HG03045 (cell line): ENCODE results near the gene TSSK3.
A peak's percentile ranks its signal among the peaks of the same experiment; 100 is the strongest.

Experiments used
- ATAC-seq: cut with Tn5 transposase; IDR thresholded peaks from one replicate; pipeline ENCODE4 v1.9.1; 2021; ENCODE audit warnings: mild to moderate bottlenecking, moderate library complexity; ENCODE audit not compliant: unreplicated experiment

The TSSK3 gene, protein sequence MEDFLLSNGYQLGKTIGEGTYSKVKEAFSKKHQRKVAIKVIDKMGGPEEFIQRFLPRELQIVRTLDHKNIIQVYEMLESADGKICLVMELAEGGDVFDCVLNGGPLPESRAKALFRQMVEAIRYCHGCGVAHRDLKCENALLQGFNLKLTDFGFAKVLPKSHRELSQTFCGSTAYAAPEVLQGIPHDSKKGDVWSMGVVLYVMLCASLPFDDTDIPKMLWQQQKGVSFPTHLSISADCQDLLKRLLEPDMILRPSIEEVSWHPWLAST

DNA sequence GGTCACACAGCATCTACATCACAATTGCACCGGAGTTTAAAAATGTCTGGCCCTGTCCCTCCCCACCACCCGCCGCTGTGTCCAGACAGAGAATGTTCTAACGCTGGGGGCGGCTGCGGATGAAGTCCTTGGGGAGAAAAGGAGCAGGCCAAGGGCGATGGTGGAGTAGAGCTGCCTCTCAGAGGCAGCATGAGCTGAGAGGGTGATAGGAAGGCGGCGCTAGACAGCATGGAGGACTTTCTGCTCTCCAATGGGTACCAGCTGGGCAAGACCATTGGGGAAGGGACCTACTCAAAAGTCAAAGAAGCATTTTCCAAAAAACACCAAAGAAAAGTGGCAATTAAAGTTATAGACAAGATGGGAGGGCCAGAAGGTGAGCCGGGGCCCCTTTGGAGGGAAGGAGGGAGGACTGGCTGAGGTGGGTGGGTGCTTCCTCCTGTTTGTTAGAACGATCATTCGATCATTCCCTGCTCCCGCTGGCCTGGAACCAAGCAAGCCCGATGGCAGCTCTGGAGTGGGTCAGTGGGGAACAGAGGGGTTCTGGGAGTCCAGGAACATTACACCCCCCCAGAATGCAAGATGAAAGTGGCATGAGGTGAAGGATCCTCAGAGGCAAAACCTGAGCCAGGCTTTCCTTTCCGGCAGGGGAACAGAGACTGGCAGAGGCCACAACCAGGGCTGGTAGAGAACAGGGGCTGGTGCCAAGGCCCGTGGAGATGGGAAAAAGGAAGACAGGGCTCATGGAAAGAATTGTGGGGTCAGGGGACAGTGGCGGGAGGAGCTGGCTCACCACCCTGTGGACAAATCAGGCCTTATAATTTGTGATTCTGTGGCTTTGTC is at the start of gene TSSK3, which contains the start of gene FAM229A:
TSS of gene TSSK3 (plus strand) at position 66 of the 840 bp plus-strand sequence. CDS start at position 229, 163 bp downstream.
TSS of gene FAM229A (minus strand) at position 12 of the 840 bp plus-strand sequence. CDS start 394 bp downstream, outside the sequence.
- ATAC-seq, result no peak

DNA sequence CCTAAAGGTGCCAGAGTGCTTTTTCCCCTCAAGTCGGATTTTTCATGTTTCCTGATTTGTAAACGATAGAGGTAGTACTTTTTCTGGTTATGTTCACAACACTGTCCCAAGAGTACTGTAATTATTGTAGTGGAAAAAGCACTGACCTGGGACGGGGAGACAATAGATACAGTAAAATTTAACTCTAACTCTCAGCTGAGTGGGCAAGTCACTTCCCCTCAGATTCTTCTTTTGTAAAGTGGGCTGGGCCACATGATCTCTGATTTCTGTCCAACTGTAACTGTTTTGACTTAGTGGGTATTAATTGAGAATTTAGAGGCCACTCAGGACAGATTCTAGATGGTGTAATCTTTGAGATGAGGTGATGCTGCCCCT is 45.4 kb upstream of the TSSK3 start:
- ATAC-seq, result no peak

DNA sequence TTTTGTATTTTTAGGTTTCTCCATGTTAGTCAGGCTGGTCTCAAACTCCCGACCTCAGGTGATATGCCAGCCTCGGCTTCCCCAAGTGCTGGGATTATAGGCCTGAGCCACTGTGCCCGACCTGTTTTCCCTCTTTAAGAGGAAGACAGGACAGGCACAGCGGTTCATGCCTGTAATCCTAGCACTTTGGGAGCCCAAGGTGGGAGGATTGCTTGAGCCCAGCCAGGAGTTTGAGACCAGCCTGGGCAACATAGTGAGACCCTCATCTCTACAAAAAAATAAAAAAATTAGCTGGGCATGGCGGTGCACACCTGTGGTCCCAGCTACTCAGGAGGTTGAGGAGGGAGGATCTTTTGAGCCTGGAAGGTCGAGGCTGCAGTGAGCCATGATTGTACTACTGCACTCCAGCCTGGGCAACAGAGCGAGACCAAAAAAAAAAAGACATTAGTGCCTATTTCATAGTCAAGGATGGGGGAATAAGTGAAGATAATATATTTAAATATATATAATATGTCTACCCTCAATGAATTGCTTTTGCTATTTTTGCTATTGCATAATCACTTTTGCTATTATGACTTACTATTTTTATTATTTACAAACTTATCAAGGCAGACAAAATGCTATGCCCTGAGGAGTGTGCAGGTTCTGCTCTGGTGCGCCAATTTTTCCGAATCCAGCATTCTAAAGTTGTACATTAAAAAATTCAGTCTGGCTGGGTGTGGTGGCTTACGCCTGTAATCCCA is 44.0 kb upstream of the TSSK3 start:
- no peak for ATAC-seq

DNA sequence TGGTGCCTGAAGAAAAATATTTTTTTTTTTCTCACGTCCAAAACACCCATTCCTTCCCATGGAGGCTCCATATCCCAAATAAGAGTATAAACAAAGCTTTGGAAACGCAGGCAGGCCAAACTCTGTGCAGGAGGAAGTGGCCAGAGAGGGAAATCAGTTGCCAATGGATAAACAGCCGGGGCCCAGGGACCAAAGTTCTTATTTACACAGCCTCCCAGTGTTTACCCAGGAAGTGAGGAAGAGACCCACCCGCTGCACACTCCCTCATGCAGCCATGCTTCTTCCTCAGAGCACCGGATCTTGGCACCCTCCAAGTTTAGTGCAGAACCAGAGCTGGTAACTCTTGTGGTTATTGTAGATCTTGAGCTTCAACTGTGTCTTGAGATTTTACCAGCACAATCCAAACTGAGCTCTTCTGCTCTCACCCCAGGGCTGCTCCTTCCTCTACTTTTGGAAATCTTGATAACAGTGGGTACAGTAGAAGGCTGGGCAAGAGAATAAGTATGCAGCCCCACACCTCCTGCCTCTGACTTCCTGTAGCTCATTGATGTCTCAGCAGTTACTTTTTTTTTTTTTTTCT is 40.5 kb upstream of the TSSK3 start:
- ATAC-seq, result no peak

DNA sequence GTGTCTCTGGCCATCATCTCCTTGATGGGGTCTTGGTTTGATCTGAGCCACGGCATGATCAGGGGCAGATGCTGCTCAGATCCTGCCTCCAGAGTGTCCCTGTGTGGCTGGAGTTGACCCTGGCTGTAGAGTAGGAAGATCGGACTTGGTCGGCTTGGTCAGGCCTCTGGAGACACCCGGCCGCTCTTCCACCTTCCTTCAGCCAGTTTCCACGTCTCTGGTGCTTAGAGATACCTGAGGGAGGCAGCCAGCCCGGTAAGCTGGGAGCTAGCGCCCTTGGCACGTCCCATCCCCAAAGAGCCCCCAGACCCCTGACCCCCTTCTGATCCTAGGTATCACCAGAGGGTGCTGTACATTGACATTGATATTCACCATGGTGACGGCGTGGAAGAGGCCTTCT is 35.1 kb upstream of the TSSK3 start:
- ATAC-seq, result no peak

DNA sequence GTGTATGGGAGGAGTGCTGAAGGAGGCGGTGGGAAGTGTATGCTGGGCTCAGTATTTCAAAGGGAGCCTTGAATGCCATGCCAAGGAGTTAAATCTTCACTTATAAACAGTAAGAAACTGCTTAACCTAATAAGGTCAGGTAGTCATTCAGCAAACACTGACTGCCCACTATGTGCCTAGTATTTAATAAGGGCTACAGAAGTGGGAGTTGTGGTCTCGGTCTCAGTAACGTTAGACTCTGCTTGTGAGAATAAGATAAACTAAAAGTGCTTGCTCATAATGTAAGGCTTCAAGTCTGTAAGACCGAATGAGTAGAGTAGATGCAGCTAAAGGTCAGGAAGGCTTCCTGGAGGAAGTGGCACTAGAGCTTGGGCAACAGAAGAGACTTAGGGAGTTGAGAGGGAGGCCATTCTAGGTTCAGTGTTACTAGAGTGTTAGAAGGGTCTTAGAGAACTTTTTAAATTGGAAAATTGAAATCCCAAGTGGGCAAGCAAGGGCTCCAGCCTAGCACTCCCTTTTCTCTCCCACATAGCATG is 32.3 kb upstream of the TSSK3 start:
- ATAC-seq, result no peak

DNA sequence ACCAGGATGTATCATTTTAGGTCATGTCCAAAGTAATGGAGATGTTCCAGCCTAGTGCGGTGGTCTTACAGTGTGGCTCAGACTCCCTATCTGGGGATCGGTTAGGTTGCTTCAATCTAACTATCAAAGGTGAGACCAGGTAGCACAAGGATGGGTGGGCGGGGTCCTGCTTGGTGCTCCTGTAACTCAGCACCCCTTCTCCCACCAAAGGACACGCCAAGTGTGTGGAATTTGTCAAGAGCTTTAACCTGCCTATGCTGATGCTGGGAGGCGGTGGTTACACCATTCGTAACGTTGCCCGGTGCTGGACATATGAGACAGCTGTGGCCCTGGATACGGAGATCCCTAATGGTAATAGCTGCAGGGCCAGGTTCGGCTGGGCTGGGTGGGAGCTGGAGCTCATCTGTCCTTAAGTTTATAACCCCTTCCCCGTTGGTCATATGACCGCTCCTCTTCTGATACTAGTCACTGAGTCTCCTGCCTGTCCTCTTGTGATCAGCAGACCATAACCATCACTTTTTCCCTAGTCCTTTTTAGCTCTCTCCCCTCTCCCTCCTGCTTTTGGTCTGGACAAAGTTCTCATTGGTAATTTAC is 31.7 kb upstream of the TSSK3 start:
- no peak for ATAC-seq

DNA sequence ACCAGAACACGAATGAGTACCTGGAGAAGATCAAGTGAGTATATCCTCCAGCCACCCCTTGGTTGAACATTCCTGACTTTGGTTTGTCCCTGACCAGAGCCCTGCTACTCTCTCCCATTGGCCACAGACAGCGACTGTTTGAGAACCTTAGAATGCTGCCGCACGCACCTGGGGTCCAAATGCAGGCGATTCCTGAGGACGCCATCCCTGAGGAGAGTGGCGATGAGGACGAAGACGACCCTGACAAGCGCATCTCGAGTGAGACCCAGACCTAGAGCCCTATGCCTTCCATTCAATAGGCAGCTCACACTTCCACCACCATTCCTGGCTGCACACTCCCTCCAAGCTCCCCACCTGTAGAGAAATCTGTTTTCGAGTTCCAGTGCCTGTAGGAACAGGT is 30.8 kb upstream of the TSSK3 start:
- ATAC-seq, result no peak

DNA sequence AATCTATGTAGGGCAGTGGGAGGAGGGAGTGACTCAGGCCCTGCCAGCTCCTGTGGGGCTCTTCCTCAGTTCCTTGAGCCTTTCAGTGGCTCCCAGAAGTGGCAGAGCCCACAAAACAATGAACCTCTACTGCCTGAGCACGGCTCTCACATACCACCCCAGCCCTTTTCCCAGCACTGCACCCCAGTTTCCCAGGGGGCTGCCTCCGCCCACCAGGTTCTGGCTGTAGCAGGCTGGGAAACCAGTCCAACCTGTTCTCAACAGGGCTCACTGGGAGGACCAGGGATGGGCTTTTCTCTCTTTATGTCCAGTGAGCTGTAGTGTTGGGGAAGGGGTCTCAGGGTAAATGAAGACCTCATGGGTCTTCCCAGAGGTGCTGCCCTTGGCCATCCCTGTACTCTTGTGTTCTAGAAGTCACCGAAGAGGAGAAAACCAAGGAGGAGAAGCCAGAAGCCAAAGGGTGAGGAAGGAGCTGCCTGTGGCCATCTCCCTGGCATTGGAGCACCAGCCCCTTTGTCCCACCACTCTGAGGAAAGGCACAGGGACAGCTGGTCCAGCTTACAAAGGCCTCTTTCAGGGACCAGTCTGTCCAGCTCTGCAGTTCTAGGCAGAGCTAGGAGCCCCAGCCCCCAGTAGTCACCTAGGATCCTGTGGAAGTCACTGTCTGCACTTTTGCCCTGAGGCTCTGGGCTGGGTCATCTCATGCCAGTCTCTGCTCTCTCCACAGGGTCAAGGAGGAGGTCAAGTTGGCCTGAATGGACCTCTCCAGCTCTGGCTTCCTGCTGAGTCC is 29.9 kb upstream of the TSSK3 start:
- no peak for ATAC-seq

DNA sequence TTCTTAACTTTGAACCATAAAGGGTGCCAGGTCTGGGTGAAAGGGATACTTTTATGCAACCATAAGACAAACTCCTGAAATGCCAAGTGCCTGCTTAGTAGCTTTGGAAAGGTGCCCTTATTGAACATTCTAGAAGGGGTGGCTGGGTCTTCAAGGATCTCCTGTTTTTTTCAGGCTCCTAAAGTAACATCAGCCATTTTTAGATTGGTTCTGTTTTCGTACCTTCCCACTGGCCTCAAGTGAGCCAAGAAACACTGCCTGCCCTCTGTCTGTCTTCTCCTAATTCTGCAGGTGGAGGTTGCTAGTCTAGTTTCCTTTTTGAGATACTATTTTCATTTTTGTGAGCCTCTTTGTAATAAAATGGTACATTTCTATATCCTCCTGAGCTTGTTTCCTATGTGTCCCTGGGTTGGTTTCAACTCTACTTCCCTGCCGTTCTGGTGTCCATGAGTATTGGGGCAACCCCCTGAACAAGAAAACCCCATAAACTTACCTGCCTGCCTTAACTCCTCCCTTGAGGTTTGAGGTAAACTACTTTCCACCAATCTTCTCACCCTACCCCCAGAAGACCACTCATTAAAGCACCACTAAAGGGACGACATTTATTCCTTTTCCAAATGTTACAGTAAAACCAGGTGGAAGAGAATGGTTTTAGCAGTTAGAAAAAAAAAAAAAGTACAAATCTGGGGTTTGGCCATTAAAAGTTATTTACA is 28.9 kb upstream of the TSSK3 start:
- no peak for ATAC-seq

DNA sequence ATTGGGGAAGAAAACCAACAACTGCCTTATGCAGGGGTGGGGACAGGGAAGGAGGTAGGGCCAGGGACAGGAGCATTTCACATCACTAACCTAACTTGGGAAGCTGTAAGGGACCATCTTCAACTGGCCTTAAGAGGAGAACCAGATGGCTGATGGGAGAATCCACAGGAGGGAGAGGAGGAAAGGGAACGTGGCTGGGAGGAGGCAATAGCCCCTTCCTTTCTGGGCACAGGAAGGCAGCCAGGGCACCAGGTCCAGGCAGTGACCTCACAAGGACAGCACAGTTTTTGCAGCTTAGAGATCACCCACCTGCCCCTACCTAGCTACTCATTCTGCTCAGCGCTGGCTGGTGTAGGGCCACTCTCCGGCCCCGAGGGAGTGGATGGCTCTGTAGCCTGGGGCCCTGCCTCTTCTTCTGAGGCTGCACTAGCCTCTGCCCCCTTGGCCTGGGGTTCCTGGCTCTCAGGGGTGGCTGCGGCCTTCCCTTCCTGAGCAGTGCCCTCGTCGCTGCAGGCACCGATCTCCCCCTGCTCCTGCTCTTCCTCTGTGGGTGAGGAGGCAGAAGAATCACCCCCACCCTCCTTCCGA is 28.0 kb upstream of the TSSK3 start:
- ATAC-seq, result no peak

DNA sequence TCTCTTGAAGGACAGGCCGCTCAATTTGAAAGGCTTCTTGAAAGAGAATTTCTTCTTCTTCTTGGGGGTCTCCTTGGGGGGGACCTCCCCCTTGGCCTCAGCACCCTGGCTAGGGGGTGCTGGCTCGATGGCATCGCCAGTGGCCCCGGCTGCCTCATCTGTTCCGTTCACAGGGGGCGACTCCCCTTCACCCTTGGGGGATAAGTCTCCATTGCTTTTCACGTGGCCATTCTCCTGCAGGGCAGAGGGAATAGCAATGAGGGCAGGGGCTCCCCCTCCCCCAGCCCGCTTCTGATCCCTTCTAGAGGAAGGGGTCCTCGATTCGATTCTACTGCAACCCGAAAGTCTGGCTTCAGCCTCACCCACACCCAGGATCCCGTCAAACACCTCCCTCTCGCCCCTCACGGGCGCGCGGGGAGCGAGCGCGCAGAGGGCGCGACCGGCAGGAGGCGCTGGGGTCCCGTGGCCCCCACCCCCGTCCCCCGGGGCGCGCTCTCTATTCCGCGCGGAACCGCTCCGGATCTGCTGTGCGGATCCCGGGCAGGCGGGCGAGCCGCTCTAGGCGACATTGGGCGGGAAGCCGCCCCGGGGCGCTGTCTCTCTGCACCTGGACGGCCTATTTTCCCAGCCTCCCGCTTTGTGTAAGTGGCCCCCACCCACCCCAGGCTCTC is 27.3 kb upstream of the TSSK3 start:
- peak; percentile 20 for ATAC-seq

DNA sequence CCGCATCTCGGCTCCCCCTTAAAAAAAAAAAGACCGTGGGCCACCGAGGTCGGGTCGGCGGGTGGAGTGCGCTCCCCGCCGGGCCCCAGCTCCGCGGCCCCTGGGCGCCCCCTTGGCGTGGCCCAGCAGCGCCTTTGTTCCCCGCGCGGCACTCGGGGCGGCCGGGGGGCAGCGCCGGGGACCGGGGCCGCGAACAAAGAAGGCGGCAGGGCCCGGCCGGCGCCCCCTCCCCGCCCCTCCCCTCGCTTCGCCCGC is 26.9 kb upstream of the TSSK3 start:
- ATAC-seq, result no peak

DNA sequence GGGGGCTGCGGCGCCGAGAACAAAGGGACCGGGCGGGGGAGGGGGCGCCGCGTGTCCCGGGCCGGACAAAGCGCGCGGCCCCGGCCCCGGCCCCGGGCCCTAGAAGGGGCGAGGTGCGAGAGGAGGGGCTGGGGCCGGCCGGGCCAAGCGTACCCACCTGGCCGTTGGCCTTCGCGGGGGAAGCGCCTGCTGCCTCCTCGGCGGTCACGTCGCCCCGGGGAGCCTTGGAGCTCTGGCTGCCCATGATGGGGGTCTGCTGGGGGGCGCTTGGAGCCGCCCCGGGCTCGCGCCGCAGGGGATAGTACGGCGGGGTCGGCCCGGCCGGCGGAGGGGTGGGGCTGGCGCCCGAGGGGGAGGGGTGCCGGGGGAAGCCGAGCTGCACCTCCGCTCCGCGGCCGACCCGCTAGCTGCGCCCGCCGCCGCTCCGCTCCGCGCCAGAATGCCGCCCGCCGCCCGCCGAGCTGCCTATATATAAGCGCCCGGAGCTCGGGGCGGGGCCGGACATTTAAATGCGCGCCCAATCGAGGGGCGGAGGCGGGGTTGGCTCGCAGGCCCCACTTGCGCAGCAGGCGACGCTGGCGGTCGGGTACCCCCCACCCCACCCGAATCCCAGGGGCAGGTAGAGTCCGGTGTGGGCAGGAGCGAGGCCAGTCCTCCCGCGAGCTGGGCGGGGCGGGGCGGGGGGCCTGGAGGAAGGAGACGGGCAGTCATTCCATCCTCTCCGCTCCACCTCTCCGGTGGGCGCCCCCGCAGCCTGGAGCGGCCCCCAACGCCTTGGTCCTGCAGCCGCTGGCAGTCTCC is 26.3 kb upstream of the TSSK3 start, which contains the start of gene MARCKSL1:
TSS of gene MARCKSL1 (minus strand) at position 444 of the 801 bp plus-strand sequence. CDS start at position 244, 200 bp downstream.
- ATAC-seq, result peak; percentile 46

DNA sequence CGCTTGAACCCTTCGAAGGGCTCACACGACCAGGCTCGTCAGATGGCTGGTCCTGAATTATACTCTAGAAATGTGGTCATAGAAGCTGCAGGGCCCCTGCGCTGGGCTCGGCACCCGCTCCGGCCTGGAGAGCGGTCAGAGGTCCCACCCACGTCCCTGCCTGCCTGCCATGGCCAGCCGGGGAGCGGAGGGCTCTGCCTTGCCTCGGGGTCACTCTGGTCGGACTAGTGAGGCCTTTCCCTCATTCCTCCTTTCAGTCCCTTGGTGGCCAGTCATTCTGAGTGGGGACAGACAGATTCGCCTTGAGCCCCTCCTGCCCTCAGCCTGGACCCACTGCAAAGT is 25.8 kb upstream of the TSSK3 start:
- ATAC-seq, result no peak

DNA sequence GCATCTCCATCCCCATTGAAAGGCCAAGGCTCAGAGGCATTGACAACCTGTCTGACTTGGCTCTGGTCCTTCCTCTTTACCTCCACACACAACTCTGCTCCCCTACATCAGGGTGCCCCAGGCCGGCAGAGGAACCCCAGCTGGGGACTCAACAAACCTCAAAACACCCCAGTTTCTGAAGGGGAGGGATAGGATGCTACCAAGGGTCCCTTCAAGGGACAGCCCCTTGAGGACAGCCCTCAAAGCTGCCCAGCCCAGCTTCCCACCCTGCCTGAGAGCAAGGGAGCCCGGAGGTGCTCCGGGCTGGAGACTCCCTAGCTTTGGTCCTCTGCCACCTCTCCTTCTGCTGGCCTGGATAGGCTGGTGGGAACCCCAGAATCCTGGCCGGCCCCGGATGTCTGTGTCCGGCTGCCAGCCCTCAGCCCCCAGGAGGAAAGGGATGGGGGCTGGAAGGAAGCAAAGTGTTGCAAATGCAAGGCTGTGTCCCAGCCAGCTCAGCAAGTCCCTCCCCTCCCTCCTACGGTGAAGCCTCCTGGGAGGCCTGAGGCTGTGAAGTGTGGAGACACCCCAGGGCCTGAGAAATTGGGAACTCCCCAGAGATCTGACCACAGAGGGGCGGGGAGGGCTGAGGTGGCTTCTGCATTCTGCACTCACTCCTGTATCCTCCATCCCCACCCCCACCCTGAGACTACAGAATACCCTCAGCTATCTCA is 25.2 kb upstream of the TSSK3 start:
- no peak for ATAC-seq
